Measurements from ENCODE around the gene S100A12.
A peak's percentile ranks its signal among the peaks of the same experiment; 100 is the strongest.

S100A12 gene

DNA sequence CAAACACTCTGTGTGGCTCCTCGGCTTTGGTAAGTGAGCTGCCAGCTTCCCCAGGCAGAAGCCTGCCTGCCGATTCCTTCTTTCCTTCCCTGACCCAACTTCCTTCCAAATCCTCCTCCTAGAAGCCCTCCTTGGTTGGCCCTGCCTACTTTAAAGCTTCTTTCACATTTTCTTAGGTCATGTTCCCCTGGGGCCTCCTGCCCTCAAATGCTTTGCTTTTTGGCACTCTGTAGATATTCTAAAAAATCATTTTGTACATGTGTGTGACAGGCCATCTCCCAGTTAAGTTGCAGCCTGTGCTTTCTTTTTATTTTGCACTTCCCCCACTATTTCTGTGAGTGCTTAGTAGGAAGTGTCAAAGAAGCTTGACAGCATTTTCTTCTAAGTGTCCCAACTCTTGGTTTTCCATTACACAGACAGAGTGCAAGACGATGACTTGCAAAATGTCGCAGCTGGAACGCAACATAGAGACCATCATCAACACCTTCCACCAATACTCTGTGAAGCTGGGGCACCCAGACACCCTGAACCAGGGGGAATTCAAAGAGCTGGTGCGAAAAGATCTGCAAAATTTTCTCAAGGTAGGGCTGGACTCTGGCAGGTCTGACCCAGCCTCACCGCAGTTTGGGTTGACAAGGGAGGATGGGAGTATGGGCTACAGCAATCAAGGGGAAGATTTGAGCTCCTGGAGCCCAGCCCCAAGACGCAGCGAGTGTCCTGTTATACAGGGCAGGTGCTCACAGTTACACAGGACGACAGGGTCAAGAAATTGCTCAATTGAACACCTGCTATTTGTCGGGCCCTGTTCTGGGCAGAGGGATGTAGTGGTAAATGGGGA lies 17.3 kb downstream of the S100A12 start, which contains the start of gene S100A9:
Gene S100A9, plus strand, starts transcription at position 2 of the 838 bp plus-strand sequence. Its CDS starts 430 bp downstream, at position 432.
- Mint-ChIP-seq H3K27ac (no peak within 1 kb of the TSS), H3K4me3 (no peak within 1 kb of the TSS)

DNA sequence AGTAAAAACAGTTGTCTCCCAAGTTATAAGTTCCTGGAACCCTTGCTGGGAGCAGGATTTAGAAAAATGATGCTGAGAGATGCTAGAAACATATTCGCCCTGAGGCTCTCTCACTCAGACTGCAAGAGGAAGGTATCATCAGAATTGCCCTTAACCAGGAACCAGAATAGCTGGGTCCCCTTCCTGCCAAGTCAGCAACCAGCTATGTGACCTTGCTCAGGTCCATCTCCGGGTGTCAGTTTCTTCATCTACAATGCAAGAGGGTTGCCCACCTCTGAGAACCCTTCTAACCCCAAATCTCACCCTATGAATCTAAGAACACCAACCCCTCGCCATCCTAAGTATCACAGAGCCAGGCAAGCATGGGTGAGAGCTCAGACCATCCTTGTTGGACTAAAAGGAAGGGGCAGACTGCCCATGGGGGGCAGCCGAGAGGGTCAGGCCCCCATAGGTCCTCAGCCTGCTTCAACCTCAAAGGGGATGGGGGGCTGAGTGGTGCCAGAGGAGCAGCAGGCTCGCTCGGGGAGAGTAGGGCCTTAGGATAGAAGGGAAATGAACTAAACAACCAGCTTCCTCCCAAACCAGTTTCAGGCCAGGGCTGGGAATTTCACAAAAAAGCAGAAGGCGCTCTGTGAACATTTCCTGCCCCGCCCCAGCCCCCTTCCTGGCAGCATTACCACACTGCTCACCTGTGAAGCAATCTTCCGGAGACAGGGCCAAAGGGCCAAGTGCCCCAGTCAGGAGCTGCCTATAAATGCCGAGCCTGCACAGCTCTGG lies 18.2 kb downstream of the S100A12 start:
- no peaks in the 10 kb centered on the region for H3K9me3 Mint-ChIP-seq
- DNase-seq (ENCODE audit: low spot score): no peak
- H3K4me3 Mint-ChIP-seq: no peak overlapping the region
- H3K27me3 Mint-ChIP-seq (ENCODE audit: low read depth): peaks cover 2% of the 10 kb centered on the region
- H3K27ac Mint-ChIP-seq: no peak overlapping the region
- no peaks in the 10 kb centered on the region for H3K36me3 Mint-ChIP-seq (ENCODE audit: low read depth)
- H3K4me1 Mint-ChIP-seq (ENCODE audit: low read depth): no peaks in the 10 kb centered on the region

More for the DNA sequence above, 17.3 kb downstream of the S100A12 start, which contains the start of gene S100A9:
- H3K36me3 Mint-ChIP-seq (ENCODE audit: low read depth): no peaks in the 10 kb centered on the region
- H3K9me3 Mint-ChIP-seq: no peaks in the 10 kb centered on the region
- peaks cover 5% of the 10 kb centered on the region for H3K27me3 Mint-ChIP-seq (ENCODE audit: low read depth)
- no peak for DNase-seq (ENCODE audit: low spot score)
- H3K4me1 Mint-ChIP-seq (ENCODE audit: low read depth): no peaks in the 10 kb centered on the region

DNA sequence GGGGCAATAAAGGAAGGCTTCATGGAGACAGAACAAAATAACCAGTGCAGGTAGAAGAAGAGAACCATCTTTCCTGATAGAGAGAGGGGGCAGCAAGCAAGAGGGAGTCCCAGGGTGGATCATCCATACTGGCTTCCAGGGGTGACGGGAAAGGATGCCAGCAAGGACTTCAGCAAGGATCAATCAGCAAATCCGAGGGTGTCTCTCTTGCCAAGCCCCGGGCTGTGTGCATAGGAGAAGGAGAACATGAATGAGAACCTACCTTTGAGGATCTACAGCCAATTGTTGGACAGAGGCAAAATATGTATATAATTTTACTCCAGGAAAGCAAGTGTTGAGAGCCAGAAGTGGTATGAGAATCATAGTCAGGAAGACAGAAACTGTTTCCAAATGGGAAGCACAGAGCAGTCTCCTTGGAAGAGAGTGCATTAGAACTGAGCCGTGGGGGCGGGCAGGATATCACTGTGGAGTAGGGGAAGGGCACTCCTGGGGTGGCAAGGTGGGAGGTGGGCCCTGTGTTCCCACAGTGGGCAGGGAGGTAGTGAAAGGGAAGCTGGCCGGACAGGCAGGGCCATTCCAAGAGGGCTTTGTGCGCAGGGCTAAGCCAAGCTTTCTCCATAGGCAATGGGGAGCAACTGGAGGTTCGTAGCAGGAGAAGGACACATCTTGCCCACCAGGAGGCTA lies 18.9 kb downstream of the S100A12 start:
- no peaks in the 10 kb centered on the region for H3K36me3 Mint-ChIP-seq (ENCODE audit: low read depth)
- no peak overlapping the region for H3K27ac Mint-ChIP-seq
- H3K9me3 Mint-ChIP-seq: no peaks in the 10 kb centered on the region
- no peak overlapping the region for H3K4me3 Mint-ChIP-seq
- no peaks in the 10 kb centered on the region for H3K4me1 Mint-ChIP-seq (ENCODE audit: low read depth)
- DNase-seq (ENCODE audit: low spot score): no peak
- H3K27me3 Mint-ChIP-seq (ENCODE audit: low read depth): peaks cover 2% of the 10 kb centered on the region

DNA sequence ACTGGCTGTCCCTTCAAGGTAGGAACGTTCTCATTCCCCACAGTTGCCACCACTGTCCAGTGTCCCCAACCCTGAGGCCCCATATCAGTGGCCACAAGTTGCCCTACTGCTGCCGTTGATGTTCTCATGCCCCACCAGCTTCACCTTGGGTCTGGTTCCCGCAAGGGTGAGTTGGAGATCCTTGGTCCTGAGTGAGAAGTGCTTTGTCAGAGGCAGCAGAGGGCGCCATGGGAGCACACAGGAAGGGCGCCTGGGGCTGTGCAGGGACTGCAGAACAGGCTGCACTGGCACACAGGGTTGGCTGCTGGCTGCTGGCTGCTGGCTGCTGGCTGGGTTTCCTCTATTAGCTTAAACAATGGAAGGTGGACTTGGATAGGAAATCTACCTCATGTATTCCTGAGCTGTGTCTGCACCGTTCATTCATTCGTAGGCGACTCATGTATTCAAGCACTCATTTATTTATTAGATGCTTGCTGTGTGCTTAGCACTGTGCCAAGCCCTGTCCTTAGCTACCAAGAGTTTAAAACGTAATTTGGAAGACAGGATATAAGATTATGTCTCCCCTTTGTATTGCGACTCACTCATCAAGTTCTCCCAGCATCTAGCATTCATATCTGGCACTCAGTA lies 19.9 kb downstream of the S100A12 start:
- Mint-ChIP-seq H3K4me3 (no peak overlapping the region), H3K4me1 (ENCODE audit: low read depth) (no peaks in the 10 kb centered on the region), H3K9me3 (no peaks in the 10 kb centered on the region), H3K27me3 (ENCODE audit: low read depth) (peaks cover 2% of the 10 kb centered on the region), H3K27ac (no peak overlapping the region), H3K36me3 (ENCODE audit: low read depth) (no peaks in the 10 kb centered on the region)
- no peak for DNase-seq (ENCODE audit: low spot score)

DNA sequence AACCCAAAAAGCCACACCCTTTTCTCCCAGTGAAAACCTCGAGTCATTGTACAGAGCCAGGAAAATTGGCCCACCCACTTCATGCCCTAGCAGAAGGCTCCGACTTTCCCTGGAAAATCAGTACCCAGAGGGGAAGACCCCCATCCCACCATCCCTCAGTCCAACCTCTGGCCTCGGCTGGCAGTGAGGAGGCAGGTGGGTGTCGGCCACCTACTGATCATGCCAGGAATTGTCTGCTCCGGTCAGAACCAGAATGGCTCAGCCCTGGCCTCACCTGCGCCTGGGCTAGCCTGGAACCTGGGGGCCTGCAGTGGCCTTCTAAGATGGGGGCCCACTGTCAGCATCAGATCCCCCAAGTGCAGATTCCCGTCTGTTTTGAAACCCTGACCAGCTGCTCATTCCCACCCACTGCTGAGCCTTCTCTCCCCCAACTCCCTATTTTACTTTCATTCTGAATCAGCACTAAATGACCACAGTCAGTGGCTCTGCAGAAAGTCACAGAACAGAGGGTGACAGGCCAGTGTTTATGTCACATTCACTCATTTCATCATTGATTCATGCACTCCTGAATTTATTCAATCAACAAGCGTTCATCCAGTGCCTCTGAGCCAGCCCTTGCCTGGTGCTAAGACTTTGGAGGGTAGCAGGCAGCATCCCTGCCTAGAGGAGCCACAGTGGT lies 20.8 kb downstream of the S100A12 start:
- Mint-ChIP-seq H3K9me3 (no peaks in the 10 kb centered on the region), H3K4me1 (ENCODE audit: low read depth) (no peaks in the 10 kb centered on the region), H3K36me3 (ENCODE audit: low read depth) (no peaks in the 10 kb centered on the region), H3K27ac (no peak overlapping the region), H3K27me3 (ENCODE audit: low read depth) (peaks cover 4% of the 10 kb centered on the region), H3K4me3 (no peak overlapping the region)
- DNase-seq (ENCODE audit: low spot score): no peak

DNA sequence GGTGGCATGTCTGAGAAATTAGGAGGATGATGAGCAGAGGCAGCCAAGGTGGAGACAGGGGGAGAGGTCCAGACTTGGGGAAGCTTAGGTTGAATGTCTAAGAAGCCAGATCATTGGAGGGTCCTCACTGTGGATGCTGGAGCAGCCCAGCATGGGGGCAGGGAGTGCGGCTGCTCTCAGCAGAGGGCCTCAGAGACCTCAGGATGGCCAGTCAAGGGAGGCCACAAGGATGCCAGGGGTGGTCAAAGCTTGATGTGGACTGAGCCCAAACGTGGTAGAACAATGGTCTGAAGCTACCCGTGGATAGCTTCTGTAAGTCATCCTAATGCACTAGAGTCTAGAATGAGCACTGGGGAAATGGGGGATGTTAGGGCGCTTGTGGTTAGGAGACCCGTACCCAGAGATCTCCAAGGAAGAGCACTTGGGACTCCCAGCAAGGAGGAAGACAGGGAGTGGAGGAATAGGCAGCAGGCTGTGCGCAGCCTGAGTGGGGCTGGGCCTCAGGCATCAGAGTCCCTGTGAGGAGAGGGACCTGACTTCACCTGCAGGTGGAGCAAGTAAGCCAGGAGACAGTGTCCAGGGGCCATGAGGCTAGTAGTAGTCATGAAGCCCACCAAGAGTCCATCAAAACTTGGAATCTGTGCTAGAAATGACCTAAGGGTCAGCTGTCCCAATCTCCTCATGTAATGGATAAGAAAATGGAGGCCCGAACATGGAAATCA lies 22.0 kb downstream of the S100A12 start:
- H3K27ac Mint-ChIP-seq: no peak overlapping the region
- H3K4me1 Mint-ChIP-seq (ENCODE audit: low read depth): no peaks in the 10 kb centered on the region
- no peaks in the 10 kb centered on the region for H3K9me3 Mint-ChIP-seq
- peaks cover 4% of the 10 kb centered on the region for H3K27me3 Mint-ChIP-seq (ENCODE audit: low read depth)
- no peaks in the 10 kb centered on the region for H3K36me3 Mint-ChIP-seq (ENCODE audit: low read depth)
- DNase-seq (ENCODE audit: low spot score): no peak
- H3K4me3 Mint-ChIP-seq: no peak overlapping the region

DNA sequence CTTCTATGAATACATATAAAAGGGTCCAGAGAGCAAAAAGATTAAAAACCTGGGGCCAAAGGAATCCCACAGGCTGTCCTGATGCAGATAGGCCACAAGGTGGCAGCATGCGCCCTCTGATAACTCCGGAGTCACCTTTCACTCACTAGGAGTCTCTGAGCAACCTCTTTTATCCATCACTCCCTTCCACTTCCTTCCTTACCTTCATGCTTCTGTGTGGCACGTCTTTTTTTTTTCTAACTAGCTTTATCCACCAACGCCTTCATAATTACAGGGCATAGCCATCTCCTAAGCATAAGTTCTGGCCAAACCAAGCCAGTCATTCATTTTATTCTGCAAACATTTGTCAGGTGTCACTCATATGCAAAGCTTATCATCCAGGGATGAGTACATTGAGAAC lies 22.9 kb downstream of the S100A12 start:
- no peak overlapping the region for H3K4me3 Mint-ChIP-seq
- H3K9me3 Mint-ChIP-seq: no peaks in the 10 kb centered on the region
- H3K27ac Mint-ChIP-seq: no peak overlapping the region
- DNase-seq (ENCODE audit: low spot score): peak; percentile 35
- no peaks in the 10 kb centered on the region for H3K36me3 Mint-ChIP-seq (ENCODE audit: low read depth)
- no peaks in the 10 kb centered on the region for H3K4me1 Mint-ChIP-seq (ENCODE audit: low read depth)
- H3K27me3 Mint-ChIP-seq (ENCODE audit: low read depth): peaks cover 4% of the 10 kb centered on the region

DNA sequence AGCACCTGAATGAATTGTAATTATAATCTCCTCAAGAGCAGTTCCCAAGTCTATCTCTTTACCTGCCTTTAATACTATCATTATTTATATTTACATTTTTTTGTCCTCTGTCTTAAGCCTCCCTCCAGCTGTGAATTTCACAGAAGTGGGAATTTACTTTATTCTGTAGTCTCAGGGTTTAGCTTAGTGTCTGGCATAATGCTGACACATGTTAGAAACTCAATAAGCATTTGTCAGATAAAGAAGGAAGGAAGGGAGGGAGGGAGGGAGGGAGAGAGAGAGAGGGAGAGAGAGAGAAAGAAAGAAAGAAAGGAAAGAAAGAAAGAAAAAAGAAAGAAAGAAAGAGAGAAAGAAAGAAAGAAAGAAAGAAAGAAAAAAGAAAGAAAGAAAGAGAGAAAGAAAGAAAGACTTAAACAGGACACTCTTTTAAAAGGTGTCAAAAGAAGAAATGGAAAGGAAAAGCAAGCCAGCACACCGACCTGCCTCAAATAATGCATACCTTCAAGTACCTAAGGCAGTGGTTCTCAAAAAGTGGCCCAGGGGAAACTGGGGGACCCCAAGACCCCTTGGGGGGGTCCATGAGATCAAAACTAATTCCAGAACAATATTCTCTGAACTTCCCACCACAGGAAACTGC lies 25.0 kb downstream of the S100A12 start:
- Mint-ChIP-seq H3K36me3 (ENCODE audit: low read depth) (no peaks in the 10 kb centered on the region), H3K4me1 (ENCODE audit: low read depth) (peaks cover 5% of the 10 kb centered on the region), H3K9me3 (no peaks in the 10 kb centered on the region), H3K4me3 (no peak overlapping the region), H3K27me3 (ENCODE audit: low read depth) (peaks cover 9% of the 10 kb centered on the region), H3K27ac (no peak overlapping the region)
- DNase-seq (ENCODE audit: low spot score): no peak

DNA sequence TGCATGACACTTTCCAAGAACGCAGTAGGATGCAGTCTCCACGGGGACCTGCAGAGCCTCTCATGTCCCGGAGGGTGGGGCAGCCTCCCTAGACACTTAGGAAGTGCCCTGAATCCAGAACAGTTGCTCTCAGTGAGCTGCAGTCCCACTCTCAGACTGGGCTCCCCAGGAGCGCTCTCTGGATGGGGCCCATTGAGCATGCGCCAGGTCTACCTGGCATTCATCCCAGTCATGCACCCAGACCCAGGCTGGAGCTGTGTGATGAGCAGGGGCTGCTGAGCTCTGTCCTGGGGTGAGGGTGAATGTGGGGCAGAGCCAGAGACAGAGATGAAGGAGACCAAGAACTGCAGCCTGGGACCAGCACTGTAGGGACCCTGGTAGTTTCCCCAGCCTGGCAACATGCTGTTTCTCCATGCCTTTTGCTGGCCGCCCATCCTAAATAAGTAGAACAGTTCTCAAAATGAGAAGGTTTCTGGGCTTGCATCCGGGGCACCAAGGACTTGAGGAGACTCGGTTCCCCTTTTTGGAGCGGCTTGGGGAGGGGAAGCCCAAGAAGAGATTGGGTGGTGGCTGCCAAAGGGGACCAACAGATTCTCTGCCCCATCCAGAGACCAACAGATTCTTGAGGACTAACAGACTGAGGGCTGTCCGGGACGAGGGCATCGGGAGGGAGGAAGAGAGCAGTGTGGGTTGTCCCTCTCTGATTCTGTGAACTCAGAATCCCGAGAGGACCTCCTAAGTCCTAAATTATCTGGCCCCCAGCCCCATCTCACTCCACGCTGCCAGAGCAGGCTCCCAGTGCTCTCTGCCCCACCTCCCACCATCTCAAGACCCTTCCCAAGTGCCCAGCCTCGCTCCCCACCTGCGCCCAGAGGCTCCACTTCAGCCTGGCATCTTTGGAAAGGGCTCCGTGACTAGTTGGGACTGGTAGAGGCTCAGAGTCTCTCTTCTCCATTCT lies 25.8 kb downstream of the S100A12 start:
- H3K27ac Mint-ChIP-seq: no peak overlapping the region
- H3K9me3 Mint-ChIP-seq: no peaks in the 10 kb centered on the region
- DNase-seq (ENCODE audit: low spot score): no peak
- no peak overlapping the region for H3K4me3 Mint-ChIP-seq
- no peaks in the 10 kb centered on the region for H3K36me3 Mint-ChIP-seq (ENCODE audit: low read depth)
- H3K27me3 Mint-ChIP-seq (ENCODE audit: low read depth): peaks cover 9% of the 10 kb centered on the region
- peaks cover 6% of the 10 kb centered on the region for H3K4me1 Mint-ChIP-seq (ENCODE audit: low read depth)

DNA sequence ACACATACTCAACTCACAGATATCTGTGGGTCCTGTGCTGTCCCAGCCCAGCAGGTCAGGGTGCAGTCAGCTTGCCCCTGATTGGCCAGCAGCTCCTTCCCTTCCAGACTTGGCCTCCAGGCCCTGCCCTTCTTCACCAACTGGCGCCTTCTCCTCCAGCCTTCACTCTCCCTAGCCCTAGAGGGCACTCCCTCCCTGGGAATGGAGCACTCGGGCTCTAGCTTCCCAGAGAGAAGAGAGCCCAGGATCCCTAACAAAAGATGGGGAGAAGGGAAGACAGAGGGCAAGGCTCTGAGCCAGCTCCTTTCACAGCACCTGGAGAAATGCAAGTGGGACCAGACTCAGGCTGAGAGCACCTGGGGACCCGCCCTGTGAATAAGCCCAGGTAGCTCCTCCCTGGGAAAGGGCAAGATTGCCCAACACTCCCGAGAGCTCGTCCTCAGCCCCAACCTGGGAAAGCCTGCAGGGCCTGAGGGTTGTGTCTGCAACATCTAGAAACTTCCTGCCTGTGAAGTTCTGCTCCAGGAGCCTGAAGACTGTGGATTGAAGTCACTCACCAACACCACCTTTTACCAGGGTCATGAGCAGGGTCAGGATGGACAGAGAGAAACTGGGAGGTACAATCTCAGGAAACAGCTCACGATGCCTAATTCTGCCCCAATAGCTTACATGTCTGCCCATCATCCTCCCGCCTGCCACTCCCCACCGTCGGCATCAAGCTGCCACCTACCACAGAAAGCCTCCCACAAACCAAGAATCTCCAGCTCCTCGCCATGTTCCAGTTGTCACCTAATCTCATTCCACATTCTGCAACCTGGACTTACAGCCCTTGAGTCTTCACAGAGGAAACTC lies 26.7 kb downstream of the S100A12 start, which contains the start of gene PGLYRP4:
Gene PGLYRP4, minus strand, starts transcription at position 331 of the 852 bp plus-strand sequence. CDS start 909 bp downstream, outside the sequence.
- Mint-ChIP-seq H3K27ac (no peak within 1 kb of the TSS), H3K27me3 (ENCODE audit: low read depth) (peaks cover 11% of the 10 kb centered on the region), H3K4me3 (no peak within 1 kb of the TSS), H3K9me3 (no peaks in the 10 kb centered on the region), H3K4me1 (ENCODE audit: low read depth) (peaks cover 11% of the 10 kb centered on the region), H3K36me3 (ENCODE audit: low read depth) (no peaks in the 10 kb centered on the region)
- no peak for DNase-seq (ENCODE audit: low spot score)

DNA sequence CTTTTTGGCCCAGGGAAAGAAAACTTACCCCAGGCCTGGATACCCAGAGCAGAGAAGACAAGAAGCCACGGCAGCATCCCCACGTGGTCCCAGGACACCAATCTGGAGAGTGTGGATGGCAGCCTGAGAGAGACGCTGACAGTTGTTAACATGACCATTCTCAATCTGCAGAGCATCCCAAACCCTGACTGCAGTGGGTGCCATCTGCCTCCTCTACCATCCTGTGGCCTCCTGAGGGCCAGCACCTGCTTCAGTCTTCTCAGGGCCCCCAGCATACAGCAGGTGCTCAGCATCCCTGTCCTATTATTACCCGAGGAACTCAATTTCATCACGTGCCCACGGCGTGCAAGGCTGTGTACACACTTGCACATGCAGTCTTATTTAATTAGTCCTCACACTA lies 27.6 kb downstream of the S100A12 start:
- no peak overlapping the region for H3K27ac Mint-ChIP-seq
- no peak overlapping the region for H3K4me3 Mint-ChIP-seq
- DNase-seq (ENCODE audit: low spot score): no peak
- H3K4me1 Mint-ChIP-seq (ENCODE audit: low read depth): peaks cover 13% of the 10 kb centered on the region
- H3K27me3 Mint-ChIP-seq (ENCODE audit: low read depth): peaks cover 10% of the 10 kb centered on the region
- no peaks in the 10 kb centered on the region for H3K36me3 Mint-ChIP-seq (ENCODE audit: low read depth)
- no peaks in the 10 kb centered on the region for H3K9me3 Mint-ChIP-seq
